ENCODE data around the gene HMGCR. TPM values are rescaled to one million over a fixed set of nuclear protein-coding genes. Genes with fewer than 3 reads are reported as not detected.

Gene HMGCR
- total RNA-seq, 1 donor from 2014 or later: 42.5 TPM

GRCh38 chr5:75380099-75380498 is 43.1 kb downstream of the HMGCR start:
- no peak for DNase-seq (ENCODE audit: extremely low read depth, low read depth, low spot score)

GRCh38 chr5:75381456-75381855 is 44.4 kb downstream of the HMGCR start:
- no peak for DNase-seq (ENCODE audit: extremely low read depth, low read depth, low spot score)

GRCh38 chr5:75384218-75384617 is 47.2 kb downstream of the HMGCR start:
- DNase-seq (ENCODE audit: extremely low read depth, low read depth, low spot score): no peak

- no peak for DNase-seq (ENCODE audit: extremely low read depth, low read depth, low spot score)
These were observed 50.8 kb downstream of the HMGCR start for GRCh38 chr5:75387806-75388205.

- DNase-seq (ENCODE audit: extremely low read depth, low read depth, low spot score): no peak
These were observed 52.4 kb downstream of the HMGCR start for GRCh38 chr5:75389430-75389829.

GRCh38 chr5:75395277-75395676 is 58.3 kb downstream of the HMGCR start:
- DNase-seq (ENCODE audit: extremely low read depth, low read depth, low spot score): no peak

GRCh38 chr5:75405296-75405695 is 68.3 kb downstream of the HMGCR start:
- no peak for DNase-seq (ENCODE audit: extremely low read depth, low read depth, low spot score)

Other genes with a start within 250 kb of the HMGCR start
- gene ANKRD31, start 100.3 kb upstream of the HMGCR start, total RNA-seq: 0.15 TPM in 1 of 2 replicates, not detected in the other
- 18.2 and 20.1 TPM in 2 replicates for gene CERT1, start 174.4 kb downstream of the HMGCR start, total RNA-seq
- 17.1 and 26.1 TPM in 2 replicates for gene POLK, start 174.7 kb downstream of the HMGCR start, total RNA-seq